ENCODE measurements around the gene LSP1. TPM values are rescaled to one million over a fixed set of nuclear protein-coding genes. Genes with fewer than 3 reads are reported as not detected.

Gene LSP1
- total and polyA plus RNA-seq, 7 donors = 8.7 to 80.2 (median 32.7) TPM

DNA sequence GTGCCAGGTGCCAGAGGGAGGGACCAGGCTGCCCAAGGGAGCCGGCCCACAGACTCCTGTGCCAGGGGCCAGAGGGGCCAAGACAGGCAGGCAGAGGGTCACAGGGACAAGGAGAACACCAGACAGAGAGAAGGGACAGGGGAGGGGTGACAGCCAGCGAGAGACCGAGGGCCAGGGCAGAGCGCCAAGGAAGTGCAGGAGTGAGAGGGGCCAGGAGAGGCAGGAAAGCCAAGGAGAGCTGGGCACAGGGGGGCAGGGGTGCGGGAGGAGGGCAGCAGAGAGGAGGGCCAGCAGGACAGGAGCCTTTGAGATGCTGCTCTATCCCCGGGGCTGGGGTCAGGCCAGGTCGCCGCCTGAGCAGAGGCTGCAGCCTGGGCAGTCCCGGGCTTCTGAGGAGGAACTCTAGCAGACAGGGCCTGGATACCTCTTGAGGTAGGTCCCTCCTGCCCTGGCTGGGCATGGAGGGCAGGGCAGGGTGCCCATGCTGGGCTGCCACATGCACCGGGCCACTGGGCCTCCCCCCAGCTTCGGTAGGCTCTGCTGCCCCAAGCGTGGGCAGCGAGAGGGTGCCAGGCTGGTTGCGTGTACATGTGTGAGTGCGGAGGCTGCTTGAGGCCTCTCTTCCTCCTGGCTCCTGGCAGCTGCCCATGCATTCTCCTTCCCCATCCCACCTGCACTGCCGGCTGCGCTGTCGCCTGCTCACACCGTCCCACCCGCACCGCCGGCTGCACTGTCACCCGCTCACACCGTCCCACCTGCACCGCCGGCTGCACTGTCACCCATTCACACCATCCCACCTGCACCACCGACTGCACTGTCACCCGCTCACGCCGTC is 12.2 kb downstream of the LSP1 start:
- H3K27ac ChIP-seq = peak overlapping the region; percentile 84 to 91 (median 88)
- H3K9me3 ChIP-seq = no peaks in the 10 kb centered on the region
- no peak for DNase-seq
- H3K36me3 ChIP-seq = no peaks in the 10 kb centered on the region
- 74 to 83% methylated on average over 30 of the region's 30 CpGs for WGBS, 2 donors
- peaks cover 0 to 45% (median 42%) of the 10 kb centered on the region in 4 donors for H3K4me1 ChIP-seq
- H3K27me3 ChIP-seq = peaks cover 0 to 9% (median 7%) of the 10 kb centered on the region in 3 donors
- TF ChIP-seq, protein P1, sequence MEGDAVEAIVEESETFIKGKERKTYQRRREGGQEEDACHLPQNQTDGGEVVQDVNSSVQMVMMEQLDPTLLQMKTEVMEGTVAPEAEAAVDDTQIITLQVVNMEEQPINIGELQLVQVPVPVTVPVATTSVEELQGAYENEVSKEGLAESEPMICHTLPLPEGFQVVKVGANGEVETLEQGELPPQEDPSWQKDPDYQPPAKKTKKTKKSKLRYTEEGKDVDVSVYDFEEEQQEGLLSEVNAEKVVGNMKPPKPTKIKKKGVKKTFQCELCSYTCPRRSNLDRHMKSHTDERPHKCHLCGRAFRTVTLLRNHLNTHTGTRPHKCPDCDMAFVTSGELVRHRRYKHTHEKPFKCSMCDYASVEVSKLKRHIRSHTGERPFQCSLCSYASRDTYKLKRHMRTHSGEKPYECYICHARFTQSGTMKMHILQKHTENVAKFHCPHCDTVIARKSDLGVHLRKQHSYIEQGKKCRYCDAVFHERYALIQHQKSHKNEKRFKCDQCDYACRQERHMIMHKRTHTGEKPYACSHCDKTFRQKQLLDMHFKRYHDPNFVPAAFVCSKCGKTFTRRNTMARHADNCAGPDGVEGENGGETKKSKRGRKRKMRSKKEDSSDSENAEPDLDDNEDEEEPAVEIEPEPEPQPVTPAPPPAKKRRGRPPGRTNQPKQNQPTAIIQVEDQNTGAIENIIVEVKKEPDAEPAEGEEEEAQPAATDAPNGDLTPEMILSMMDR (IDR thresholded peaks at IDR 0.05) = no peak
- TF ChIP-seq POLR2AphosphoS5 (IDR thresholded peaks at IDR 0.05) (no peak), EP300 (IDR thresholded peaks at IDR 0.05) (no peak), POLR2A (IDR thresholded peaks at IDR 0.05) (no peak)
- H3K4me3 ChIP-seq = peak overlapping the region; percentile 20 to 41 (median 34)
- intact Hi-C loops (cut with DNase I) = loop anchor here (5.0 to 10.0 kb wide), 3 partner anchors 103 to 540 kb away; partner anchors contain the start of genes C11orf21, CTSD, TSPAN32 and TSSC4

DNA sequence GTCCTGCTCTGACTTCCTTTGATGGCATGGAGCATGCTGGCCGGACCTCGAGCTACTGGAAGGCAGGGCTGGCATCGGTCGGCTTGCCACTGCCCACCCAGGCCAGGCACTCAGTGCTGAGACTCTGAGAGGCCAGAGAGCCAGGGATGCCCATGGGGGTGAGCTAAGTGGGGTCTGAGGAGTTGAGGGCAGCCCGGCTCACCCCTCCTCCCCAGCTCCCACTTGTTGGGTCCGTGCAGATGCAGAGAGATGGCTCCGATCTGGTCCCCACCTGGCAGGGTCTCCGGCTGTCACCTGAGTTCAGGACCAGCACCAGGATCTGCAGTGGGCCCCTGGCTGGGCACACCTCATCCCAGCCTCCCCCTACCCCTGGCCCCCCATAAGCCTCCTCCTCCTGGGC is 13.3 kb downstream of the LSP1 start:
- intact Hi-C loops (cut with DNase I) = loop anchor here (10.0 kb wide), 2 partner anchors 439 to 539 kb away; partner anchors contain the start of genes C11orf21, TSPAN32 and TSSC4
- H3K4me3 ChIP-seq = peak overlapping the region in 1 of 4 donors; percentile 4
- DNase-seq = no peak
- H3K9me3 ChIP-seq = no peaks in the 10 kb centered on the region
- peaks cover 0 to 57% (median 51%) of the 10 kb centered on the region in 4 donors for H3K4me1 ChIP-seq
- no peaks in the 10 kb centered on the region for H3K36me3 ChIP-seq
- 83 to 89% methylated on average over 8 of the region's 8 CpGs for WGBS, 2 donors
- H3K27ac ChIP-seq = peak overlapping the region in 3 of 4 donors; percentile 12 to 84 (median 21)
- TF ChIP-seq POLR2A (IDR thresholded peaks at IDR 0.05) (no peak), EP300 (IDR thresholded peaks at IDR 0.05) (no peak), POLR2AphosphoS5 (IDR thresholded peaks at IDR 0.05) (no peak)
- TF ChIP-seq, protein P1 (IDR thresholded peaks at IDR 0.05) = no peak
- H3K27me3 ChIP-seq = peaks cover 0 to 20% (median 16%) of the 10 kb centered on the region in 3 donors

DNA sequence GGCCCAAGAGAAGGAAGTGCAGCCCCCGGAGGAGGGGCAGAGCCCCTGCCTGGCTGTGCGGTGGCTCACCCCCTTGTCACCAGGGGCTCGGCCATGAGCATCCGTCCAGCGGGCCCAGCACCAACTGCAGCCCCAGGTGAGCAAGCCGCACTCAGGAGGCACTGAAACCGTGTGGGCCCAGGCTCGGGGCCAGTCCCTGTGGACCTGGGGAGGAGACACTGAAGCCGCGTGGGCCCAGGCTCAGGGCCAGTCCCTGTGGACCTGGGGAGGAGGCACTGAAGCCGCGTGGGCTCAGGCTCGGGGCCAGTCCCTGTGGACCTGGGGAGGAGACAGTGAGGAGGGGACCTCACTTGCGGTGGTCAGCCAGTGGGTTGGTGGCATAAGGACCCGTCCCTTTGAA is 13.9 kb downstream of the LSP1 start:
- TF ChIP-seq, protein P1 (IDR thresholded peaks at IDR 0.05) = no peak
- no peak for TF ChIP-seq POLR2AphosphoS5 (IDR thresholded peaks at IDR 0.05)
- TF ChIP-seq EP300 (IDR thresholded peaks at IDR 0.05) = no peak
- no peak for TF ChIP-seq POLR2A (IDR thresholded peaks at IDR 0.05)
- peak overlapping the region in 2 of 4 donors; percentile 21 to 84 for H3K27ac ChIP-seq
- no peaks in the 10 kb centered on the region for H3K9me3 ChIP-seq
- H3K27me3 ChIP-seq = peaks cover 0 to 25% (median 21%) of the 10 kb centered on the region in 3 donors
- intact Hi-C loops (cut with DNase I) = loop anchor here (10.0 kb wide), 2 partner anchors 438 to 538 kb away; partner anchors contain the start of genes C11orf21, TSPAN32 and TSSC4
- H3K36me3 ChIP-seq = no peaks in the 10 kb centered on the region
- H3K4me1 ChIP-seq = peaks cover 0 to 57% (median 52%) of the 10 kb centered on the region in 4 donors
- no peak overlapping the region for H3K4me3 ChIP-seq
- WGBS, 2 donors = 78 to 85% methylated on average over 15 of the region's 15 CpGs
- no peak for DNase-seq

DNA sequence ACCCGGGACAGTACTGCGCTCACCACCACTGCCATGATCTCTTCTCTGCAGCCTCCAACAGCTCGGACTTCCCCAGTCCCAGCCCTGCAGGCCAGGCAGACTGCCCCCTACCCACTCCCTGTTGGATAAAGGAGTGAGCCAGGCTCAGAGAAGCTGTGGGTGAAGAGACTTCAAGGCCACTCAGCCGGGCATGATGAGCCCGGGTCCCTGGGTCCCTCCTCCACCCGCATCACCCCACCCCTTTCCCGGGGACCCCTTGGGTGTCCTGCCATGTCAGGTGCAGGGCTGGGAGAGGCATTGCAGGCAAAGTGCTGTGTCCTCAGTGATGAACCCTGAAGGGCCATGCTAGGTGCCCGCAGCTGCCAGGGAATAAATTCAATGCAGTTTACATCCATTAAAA is 14.5 kb downstream of the LSP1 start:
- 52 to 80% methylated on average over 8 of the region's 8 CpGs for WGBS, 2 donors
- no peaks in the 10 kb centered on the region for H3K9me3 ChIP-seq
- H3K27ac ChIP-seq = peak overlapping the region in 2 of 4 donors; percentile 39 to 84
- TF ChIP-seq, protein P1 (IDR thresholded peaks at IDR 0.05) = no peak
- no peak for TF ChIP-seq POLR2A (IDR thresholded peaks at IDR 0.05)
- no peak for TF ChIP-seq POLR2AphosphoS5 (IDR thresholded peaks at IDR 0.05)
- TF ChIP-seq EP300 (IDR thresholded peaks at IDR 0.05) = no peak
- H3K4me1 ChIP-seq = peaks cover 0 to 57% (median 52%) of the 10 kb centered on the region in 4 donors
- no peak overlapping the region for H3K4me3 ChIP-seq
- H3K36me3 ChIP-seq = no peaks in the 10 kb centered on the region
- intact Hi-C loops (cut with DNase I) = loop anchor here (10.0 kb wide), 2 partner anchors 437 to 537 kb away; partner anchors contain the start of genes C11orf21, TSPAN32 and TSSC4
- H3K27me3 ChIP-seq = peaks cover 0 to 31% (median 22%) of the 10 kb centered on the region in 3 donors
- DNase-seq = no peak

Measured in sigmoid colon (tissue), 7 donors.